ENCODE measurements around the gene TTC21B.
"Not testable (repeated sequence)": the region's sequence is repeated elsewhere in the genome, so short reads cannot be mapped to it uniquely, and the experiment has no call there.

Gene TTC21B

GRCh38 chr2:165953655-165954606 lies at the start of gene TTC21B:
Gene TTC21B, minus strand, starts transcription at chr2:165953776. Its CDS starts 71 bp downstream, at chr2:165953705.
- Histone ChIP-seq H3K4me3 (ENCODE audit: low read depth, low read length) (peak within 1 kb of the TSS; percentile 93), H3K36me3 (peaks cover 6% of the 10 kb centered on the region), H3K27me3 (ENCODE audit: insufficient read depth, low read depth, severe bottlenecking) (no peaks in the 10 kb centered on the region), H3K9me3 (ENCODE audit: severe bottlenecking) (peaks cover 2% of the 10 kb centered on the region), H3K27ac (peak within 1 kb of the TSS; percentile 87)
- TF ChIP-seq CTCF (IDR thresholded peaks at IDR 0.05; ENCODE audit: low read depth, low read length), result peak; percentile 62
- peak; percentile 97 for DNase-seq

- DNase-seq, result no peak
- Histone ChIP-seq H3K27ac (no peak overlapping the region), H3K36me3 (no peaks in the 10 kb centered on the region), H3K9me3 (ENCODE audit: severe bottlenecking) (no peaks in the 10 kb centered on the region), H3K27me3 (ENCODE audit: insufficient read depth, low read depth, severe bottlenecking) (no peaks in the 10 kb centered on the region), H3K4me3 (ENCODE audit: low read depth, low read length) (no peak overlapping the region)
- no peak for TF ChIP-seq CTCF (IDR thresholded peaks at IDR 0.05; ENCODE audit: low read depth, low read length)
These were observed 46.8 kb upstream of the TTC21B start for GRCh38 chr2:166000401-166000800.

- no peak overlapping the region for H3K4me3 ChIP-seq (ENCODE audit: low read depth, low read length)
- no peaks in the 10 kb centered on the region for H3K36me3 ChIP-seq
- H3K27me3 ChIP-seq (ENCODE audit: insufficient read depth, low read depth, severe bottlenecking), result no peaks in the 10 kb centered on the region
- TF ChIP-seq CTCF (IDR thresholded peaks at IDR 0.05; ENCODE audit: low read depth, low read length), result no peak
- H3K9me3 ChIP-seq (ENCODE audit: severe bottlenecking), result no peaks in the 10 kb centered on the region
- no peak overlapping the region for H3K27ac ChIP-seq
- DNase-seq, result no peak
These were observed 37.3 kb upstream of the TTC21B start for GRCh38 chr2:165990846-165991245.

- Histone ChIP-seq H3K27me3 (ENCODE audit: insufficient read depth, low read depth, severe bottlenecking) (no peaks in the 10 kb centered on the region), H3K36me3 (no peaks in the 10 kb centered on the region), H3K9me3 (ENCODE audit: severe bottlenecking) (no peaks in the 10 kb centered on the region), H3K27ac (no peak overlapping the region), H3K4me3 (ENCODE audit: low read depth, low read length) (no peak overlapping the region)
- TF ChIP-seq CTCF (IDR thresholded peaks at IDR 0.05; ENCODE audit: low read depth, low read length), result no peak
- no peak for DNase-seq
These were observed 36.3 kb upstream of the TTC21B start for GRCh38 chr2:165989851-165990250.

GRCh38 chr2:165985120-165985519 lies 31.5 kb upstream of the TTC21B start:
- no peaks in the 10 kb centered on the region for H3K36me3 ChIP-seq
- H3K9me3 ChIP-seq (ENCODE audit: severe bottlenecking), result no peaks in the 10 kb centered on the region
- no peak for TF ChIP-seq CTCF (IDR thresholded peaks at IDR 0.05; ENCODE audit: low read depth, low read length)
- no peak for DNase-seq
- no peak overlapping the region for H3K4me3 ChIP-seq (ENCODE audit: low read depth, low read length)
- no peak overlapping the region for H3K27ac ChIP-seq
- no peaks in the 10 kb centered on the region for H3K27me3 ChIP-seq (ENCODE audit: insufficient read depth, low read depth, severe bottlenecking)

GRCh38 chr2:165972161-165972560 lies 18.6 kb upstream of the TTC21B start:
- H3K36me3 ChIP-seq; H3K9me3 ChIP-seq (ENCODE audit: severe bottlenecking); H3K27ac ChIP-seq; H3K27me3 ChIP-seq (ENCODE audit: insufficient read depth, low read depth, severe bottlenecking); H3K4me3 ChIP-seq (ENCODE audit: low read depth, low read length); DNase-seq: not testable (repeated sequence)
